Immature natural killer cell (primary cell): ENCODE results near the gene MECR. TPM values are rescaled to one million over a fixed set of nuclear protein-coding genes. Genes with fewer than 3 reads are reported as not detected.
"Not testable (repeated sequence)": the region's sequence is repeated elsewhere in the genome, so short reads cannot be mapped to it uniquely, and the experiment has no call there.

Experiments
- DNase-seq, 3 donors: peaks; one replicate each; pipeline ENCODE4 v3.0.0; 2022; ENCODE audit warnings: mixed read lengths in 1 of 3
- H3K27ac Mint-ChIP-seq, 6 donors: one replicate each; pipeline ENCODE4 v1.8.0; 2020; ENCODE audit warnings: mixed read lengths in 6 of 6, mild to moderate bottlenecking in 5 of 6, inconsistent platforms in 4 of 6, moderate library complexity in 3 of 6
- H3K27me3 Mint-ChIP-seq, 3 donors: one replicate each; pipeline ENCODE4 v1.8.0; 2020 to 2021; ENCODE audit warnings: low read depth in 3 of 3, mild to moderate bottlenecking in 3 of 3, mixed read lengths in 3 of 3, moderate library complexity in 3 of 3, inconsistent platforms in 1 of 3
- H3K36me3 Mint-ChIP-seq, 3 donors: one replicate each; pipeline ENCODE4 v1.8.0; 2020; ENCODE audit warnings: mixed read lengths in 3 of 3, inconsistent platforms in 2 of 3, mild to moderate bottlenecking in 2 of 3
- H3K4me1 Mint-ChIP-seq, 2 donors: one replicate each; pipeline ENCODE4 v1.8.0; 2020; ENCODE audit warnings: inconsistent platforms in 2 of 2, mild to moderate bottlenecking in 2 of 2, mixed read lengths in 2 of 2, moderate library complexity in 1 of 2
- H3K4me3 Mint-ChIP-seq, 5 donors: one replicate each; pipeline ENCODE4 v1.8.0; 2020; ENCODE audit warnings: mild to moderate bottlenecking in 5 of 5, mixed read lengths in 5 of 5, inconsistent platforms in 3 of 5, moderate library complexity in 3 of 5
- H3K9me3 Mint-ChIP-seq, 6 donors: one replicate each; pipeline ENCODE4 v1.8.0; 2020; ENCODE audit warnings: mild to moderate bottlenecking in 6 of 6, mixed read lengths in 6 of 6, inconsistent platforms in 4 of 6, moderate library complexity in 3 of 6
- polyA plus RNA-seq, 3 donors: library from polyadenylated mRNA; unstranded; fragments of 300-500 nt; fragmentation: Illumina TruSeq; gene quantifications; one replicate each; pipeline ENCODE4 v1.2.3, GENCODE V29; 2021

The MECR gene
- polyA plus RNA-seq, 3 donors from 2014 or later: 6.5 to 14.0 (median 11.3) TPM

GRCh38 chr1:29222260-29222659 is 8.5 kb downstream of the MECR start:
- not testable (repeated sequence) for H3K27ac Mint-ChIP-seq, H3K27me3 Mint-ChIP-seq, H3K36me3 Mint-ChIP-seq, DNase-seq, H3K9me3 Mint-ChIP-seq, H3K4me1 Mint-ChIP-seq, H3K4me3 Mint-ChIP-seq

GRCh38 chr1:29221296-29221695 is 9.4 kb downstream of the MECR start:
- Mint-ChIP-seq H3K4me3 (no peak overlapping the region), H3K27ac (peak overlapping the region in 1 of 6 donors; percentile 77), H3K27me3 (peaks cover 0 to 5% (median 0%) of the 10 kb centered on the region in 3 donors), H3K4me1 (no peaks in the 10 kb centered on the region), H3K36me3 (peaks cover 0 to 6% (median 5%) of the 10 kb centered on the region in 3 donors), H3K9me3 (no peaks in the 10 kb centered on the region)
- DNase-seq: no peak

- H3K27ac Mint-ChIP-seq: no peak overlapping the region
- peaks cover 0 to 1% (median 0%) of the 10 kb centered on the region in 6 donors for H3K9me3 Mint-ChIP-seq
- no peak for DNase-seq
- H3K27me3 Mint-ChIP-seq: no peaks in the 10 kb centered on the region
- H3K36me3 Mint-ChIP-seq: peaks cover 14 to 17% (median 15%) of the 10 kb centered on the region in 3 donors
- no peak overlapping the region for H3K4me3 Mint-ChIP-seq
- H3K4me1 Mint-ChIP-seq: no peaks in the 10 kb centered on the region
Measured at GRCh38 chr1:29218223-29218622, 12.5 kb downstream of the MECR start.

GRCh38 chr1:29217633-29218032 is 13.1 kb downstream of the MECR start:
- Mint-ChIP-seq H3K27ac (no peak overlapping the region), H3K4me1 (no peaks in the 10 kb centered on the region), H3K4me3 (no peak overlapping the region), H3K36me3 (peaks cover 18 to 21% (median 19%) of the 10 kb centered on the region in 3 donors), H3K9me3 (peaks cover 0 to 1% (median 0%) of the 10 kb centered on the region in 6 donors), H3K27me3 (no peaks in the 10 kb centered on the region)
- no peak for DNase-seq

GRCh38 chr1:29213055-29213454 is 17.7 kb downstream of the MECR start:
- H3K9me3 Mint-ChIP-seq: peaks cover 0 to 1% (median 0%) of the 10 kb centered on the region in 6 donors
- H3K36me3 Mint-ChIP-seq: peaks cover 16 to 31% (median 24%) of the 10 kb centered on the region in 3 donors
- H3K27ac Mint-ChIP-seq: no peak overlapping the region
- no peaks in the 10 kb centered on the region for H3K27me3 Mint-ChIP-seq
- H3K4me3 Mint-ChIP-seq: no peak overlapping the region
- H3K4me1 Mint-ChIP-seq: no peaks in the 10 kb centered on the region
- no peak for DNase-seq

GRCh38 chr1:29211086-29212030 is 19.4 kb downstream of the MECR start:
- Mint-ChIP-seq H3K4me3 (no peak overlapping the region), H3K27me3 (peaks cover 0 to 2% (median 0%) of the 10 kb centered on the region in 3 donors), H3K36me3 (peaks cover 16 to 30% (median 24%) of the 10 kb centered on the region in 3 donors), H3K4me1 (no peaks in the 10 kb centered on the region), H3K27ac (no peak overlapping the region), H3K9me3 (peaks cover 0 to 1% (median 0%) of the 10 kb centered on the region in 6 donors)
- DNase-seq: no peak

- no peak for DNase-seq
- Mint-ChIP-seq H3K4me1 (no peaks in the 10 kb centered on the region), H3K4me3 (no peak overlapping the region), H3K27me3 (peaks cover 0 to 2% (median 0%) of the 10 kb centered on the region in 3 donors), H3K27ac (no peak overlapping the region), H3K36me3 (peaks cover 19 to 25% (median 24%) of the 10 kb centered on the region in 3 donors), H3K9me3 (peaks cover 0 to 1% (median 0%) of the 10 kb centered on the region in 6 donors)
Measured at GRCh38 chr1:29210278-29211085, 20.3 kb downstream of the MECR start.

- no peaks in the 10 kb centered on the region for H3K9me3 Mint-ChIP-seq
- no peak overlapping the region for H3K4me3 Mint-ChIP-seq
- peaks cover 0 to 2% (median 0%) of the 10 kb centered on the region in 3 donors for H3K27me3 Mint-ChIP-seq
- no peaks in the 10 kb centered on the region for H3K4me1 Mint-ChIP-seq
- H3K27ac Mint-ChIP-seq: no peak overlapping the region
- no peak for DNase-seq
- peaks cover 16 to 25% (median 17%) of the 10 kb centered on the region in 3 donors for H3K36me3 Mint-ChIP-seq
Measured at GRCh38 chr1:29209173-29209572, 21.6 kb downstream of the MECR start.

- Mint-ChIP-seq H3K4me1 (no peaks in the 10 kb centered on the region), H3K27me3 (peaks cover 0 to 2% (median 0%) of the 10 kb centered on the region in 3 donors), H3K36me3 (peaks cover 13 to 23% (median 14%) of the 10 kb centered on the region in 3 donors), H3K4me3 (no peak overlapping the region), H3K27ac (no peak overlapping the region), H3K9me3 (no peaks in the 10 kb centered on the region)
- no peak for DNase-seq
Measured at GRCh38 chr1:29208442-29208841, 22.3 kb downstream of the MECR start.

GRCh38 chr1:29202584-29203340 is 28.0 kb downstream of the MECR start:
- Mint-ChIP-seq H3K4me1 (peaks cover 0 to 5% of the 10 kb centered on the region in 2 donors), H3K4me3 (no peak overlapping the region), H3K36me3 (peaks cover 4 to 16% (median 9%) of the 10 kb centered on the region in 3 donors), H3K9me3 (no peaks in the 10 kb centered on the region), H3K27ac (peak overlapping the region in 1 of 6 donors; percentile 4), H3K27me3 (peaks cover 0 to 3% (median 0%) of the 10 kb centered on the region in 3 donors)
- DNase-seq: peak; percentile 75 to 80 (median 75)

GRCh38 chr1:29202053-29202452 is 28.7 kb downstream of the MECR start:
- Mint-ChIP-seq H3K4me3 (no peak overlapping the region), H3K27me3 (peaks cover 0 to 2% (median 0%) of the 10 kb centered on the region in 3 donors), H3K4me1 (peaks cover 0 to 5% of the 10 kb centered on the region in 2 donors), H3K36me3 (peaks cover 4 to 16% (median 9%) of the 10 kb centered on the region in 3 donors), H3K9me3 (no peaks in the 10 kb centered on the region), H3K27ac (no peak overlapping the region)
- DNase-seq: no peak

GRCh38 chr1:29201595-29202051 is 29.1 kb downstream of the MECR start:
- Mint-ChIP-seq H3K27ac (no peak overlapping the region), H3K27me3 (peaks cover 0 to 2% (median 0%) of the 10 kb centered on the region in 3 donors), H3K36me3 (peaks cover 4 to 16% (median 9%) of the 10 kb centered on the region in 3 donors), H3K4me3 (no peak overlapping the region), H3K4me1 (peaks cover 0 to 5% of the 10 kb centered on the region in 2 donors), H3K9me3 (no peaks in the 10 kb centered on the region)
- DNase-seq: no peak
